HEK293 (cell line): ENCODE data around the gene WFDC1.

ENCODE experiments used
- PRDM1 ChIP-seq: fragments of 450-650 bp; formaldehyde crosslinking; IDR thresholded peaks from 2 replicates; pipeline ENCODE4; 2016; ENCODE audit warnings: missing biosample characterization, missing genetic modification characterization
- YY1 ChIP-seq: fragments of 450-650 bp; formaldehyde crosslinking; IDR thresholded peaks from 2 replicates; pipeline ENCODE4 v1.5.1; 2018; ENCODE audit warnings: missing biosample characterization, missing genetic modification characterization
- ZNF138 ChIP-seq: fragments of 450-650 bp; formaldehyde crosslinking; IDR thresholded peaks from 2 replicates; pipeline ENCODE4 v1.5.1; 2016; ENCODE audit warnings: missing biosample characterization, missing genetic modification characterization, borderline replicate concordance
- ZNF416 ChIP-seq: fragments of 450-650 bp; formaldehyde crosslinking; IDR thresholded peaks from 2 replicates; pipeline ENCODE4 v1.5.1; 2016; ENCODE audit warnings: missing biosample characterization, missing genetic modification characterization
- TF ChIP-seq, protein P1 (sequence below): fragments of 450-650 bp; formaldehyde crosslinking; IDR thresholded peaks from 2 replicates; pipeline ENCODE4 v1.5.1; 2016; ENCODE audit warnings: missing biosample characterization, missing genetic modification characterization

DNA sequence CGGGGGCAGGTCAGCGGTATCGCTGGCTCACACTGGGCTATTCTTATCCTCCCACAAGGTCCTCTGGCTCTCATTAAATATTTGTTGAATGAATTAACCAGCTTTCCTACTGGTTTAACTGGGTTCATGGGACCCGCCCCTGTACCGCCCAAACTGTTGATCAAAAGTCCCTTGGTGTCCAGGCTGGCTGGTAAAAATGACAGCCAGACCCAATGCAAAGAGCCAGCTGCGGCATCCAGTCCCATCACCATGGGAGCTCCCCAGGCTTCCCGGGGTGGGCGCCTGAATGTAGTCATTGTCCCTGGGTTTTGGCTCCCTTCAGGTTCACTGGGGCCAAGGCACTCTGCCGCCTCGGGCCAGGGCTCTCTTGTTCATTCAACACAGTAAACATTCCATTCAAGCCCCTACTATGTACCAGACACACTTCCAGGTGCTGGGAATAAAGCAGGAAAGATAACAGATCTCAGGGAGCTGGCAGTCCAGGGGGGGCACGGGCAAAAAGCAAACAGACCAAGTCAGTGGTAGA is 62.0 kb downstream of the WFDC1 start:
- TF ChIP-seq, protein P1, sequence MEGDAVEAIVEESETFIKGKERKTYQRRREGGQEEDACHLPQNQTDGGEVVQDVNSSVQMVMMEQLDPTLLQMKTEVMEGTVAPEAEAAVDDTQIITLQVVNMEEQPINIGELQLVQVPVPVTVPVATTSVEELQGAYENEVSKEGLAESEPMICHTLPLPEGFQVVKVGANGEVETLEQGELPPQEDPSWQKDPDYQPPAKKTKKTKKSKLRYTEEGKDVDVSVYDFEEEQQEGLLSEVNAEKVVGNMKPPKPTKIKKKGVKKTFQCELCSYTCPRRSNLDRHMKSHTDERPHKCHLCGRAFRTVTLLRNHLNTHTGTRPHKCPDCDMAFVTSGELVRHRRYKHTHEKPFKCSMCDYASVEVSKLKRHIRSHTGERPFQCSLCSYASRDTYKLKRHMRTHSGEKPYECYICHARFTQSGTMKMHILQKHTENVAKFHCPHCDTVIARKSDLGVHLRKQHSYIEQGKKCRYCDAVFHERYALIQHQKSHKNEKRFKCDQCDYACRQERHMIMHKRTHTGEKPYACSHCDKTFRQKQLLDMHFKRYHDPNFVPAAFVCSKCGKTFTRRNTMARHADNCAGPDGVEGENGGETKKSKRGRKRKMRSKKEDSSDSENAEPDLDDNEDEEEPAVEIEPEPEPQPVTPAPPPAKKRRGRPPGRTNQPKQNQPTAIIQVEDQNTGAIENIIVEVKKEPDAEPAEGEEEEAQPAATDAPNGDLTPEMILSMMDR (tag by site-specific recombination), result no peak
- TF ChIP-seq ZNF416 (tag by site-specific recombination) (no peak), PRDM1 (tag by site-specific recombination) (no peak), ZNF138 (tag by site-specific recombination) (no peak), YY1 (no peak)
